ENCODE measurements around the gene RNFT2.
"Not testable (repeated sequence)": the region's sequence is repeated elsewhere in the genome, so short reads cannot be mapped to it uniquely, and the experiment has no call there.

The RNFT2 gene

GRCh38 chr12:116710370-116711150 is 27.6 kb upstream of the RNFT2 start:
- DNase-seq (ENCODE audit: low read depth in 2 of 2) = no peak

GRCh38 chr12:116712458-116713303 is 25.4 kb upstream of the RNFT2 start:
- DNase-seq (ENCODE audit: low read depth in 2 of 2) = no peak

GRCh38 chr12:116713527-116713926 is 24.6 kb upstream of the RNFT2 start:
- no peak for DNase-seq (ENCODE audit: low read depth in 2 of 2)

- DNase-seq (ENCODE audit: low read depth in 2 of 2) = no peak
These were observed 23.9 kb upstream of the RNFT2 start for GRCh38 chr12:116714175-116714574.

- no peak for DNase-seq (ENCODE audit: low read depth in 2 of 2)
These were observed 20.4 kb upstream of the RNFT2 start for GRCh38 chr12:116717466-116718437.

GRCh38 chr12:116718655-116719454 is 19.3 kb upstream of the RNFT2 start:
- DNase-seq (ENCODE audit: low read depth in 2 of 2) = no peak

- DNase-seq (ENCODE audit: low read depth in 2 of 2) = no peak
These were observed 18.2 kb upstream of the RNFT2 start for GRCh38 chr12:116719731-116720528.

- no peak for DNase-seq (ENCODE audit: low read depth in 2 of 2)
These were observed 15.9 kb upstream of the RNFT2 start for GRCh38 chr12:116722245-116722644.

- DNase-seq (ENCODE audit: low read depth in 2 of 2) = no peak
These were observed 11.4 kb upstream of the RNFT2 start for GRCh38 chr12:116726694-116727093.

GRCh38 chr12:116727261-116727660 is 10.9 kb upstream of the RNFT2 start:
- no peak for DNase-seq (ENCODE audit: low read depth in 2 of 2)

GRCh38 chr12:116727891-116728290 is 10.2 kb upstream of the RNFT2 start:
- DNase-seq (ENCODE audit: low read depth in 2 of 2) = no peak

GRCh38 chr12:116731801-116732200 is 6.3 kb upstream of the RNFT2 start:
- DNase-seq (ENCODE audit: low read depth in 2 of 2) = no peak

- DNase-seq (ENCODE audit: low read depth in 2 of 2) = no peak
These were observed 3.9 kb upstream of the RNFT2 start for GRCh38 chr12:116734156-116734768.

GRCh38 chr12:116735084-116735483 is 3.0 kb upstream of the RNFT2 start:
- no peak for DNase-seq (ENCODE audit: low read depth in 2 of 2)

- no peak for DNase-seq (ENCODE audit: low read depth in 2 of 2)
These were observed 2.0 kb upstream of the RNFT2 start for GRCh38 chr12:116735951-116736599.

- DNase-seq (ENCODE audit: low read depth in 2 of 2) = no peak
These were observed 947 bp upstream of the RNFT2 start for GRCh38 chr12:116736962-116737773.

- no peak for DNase-seq (ENCODE audit: low read depth in 2 of 2)
These were observed 1.3 kb downstream of the RNFT2 start for GRCh38 chr12:116739381-116739887.

GRCh38 chr12:116742787-116743186 is 4.7 kb downstream of the RNFT2 start:
- DNase-seq (ENCODE audit: low read depth in 2 of 2) = not testable (repeated sequence)

All from stimulated activated CD8-positive, alpha-beta memory T cell treated with anti-CD3 and anti-CD28 coated beads, Interleukin-15, amount 100 ng/mL, for 48 hours (primary cell).